OCI-LY7 (cell line): Measurements from ENCODE around the gene NDNF. TPM values are rescaled to one million over a fixed set of nuclear protein-coding genes. Genes with fewer than 3 reads are reported as not detected.

ENCODE experiments used
- BruUV-seq: library from RNA; stranded (reverse); fragments of 400-500 nt; replicated peaks from 2 replicates; lab custom pipeline; 2021; lab: Mats Ljungman, UMichigan
- CTCF ChIA-PET: fragments of 300-600 bp; sonication (Branson Sonifier 250); formaldehyde crosslinking; loops from one replicate; lab custom pipeline; 2022; ENCODE audit warnings: antibody characterized with exemption; ENCODE audit not compliant: unreplicated experiment; lab: Charles Lee
- POLR2A ChIA-PET: fragments of 300-600 bp; sonication (Branson Sonifier 250); formaldehyde crosslinking; loops from one replicate; lab custom pipeline; 2022; ENCODE audit warnings: antibody characterized with exemption; lab: Charles Lee
- DNase-seq: peaks from one replicate; pipeline ENCODE4 v3.0.0-alpha.2; 2015; ENCODE audit warnings: low spot score
- H2AFZ ChIP-seq: fragments of 200-600 bp; sonication (generic), shearing (Covaris generic); 2 replicates; pipeline ENCODE4 v1.6.1; 2014; ENCODE audit warnings: mild to moderate bottlenecking, antibody characterized with exemption, low read length, moderate library complexity
- H3K27ac ChIP-seq: fragments of 200-600 bp; sonication (generic); 2 replicates; pipeline ENCODE4 v1.5.1; 2014; ENCODE audit warnings: mixed run types, low read depth, mild to moderate bottlenecking, moderate library complexity, low read length, inconsistent platforms; ENCODE audit not compliant: poor library complexity, severe bottlenecking
- H3K36me3 ChIP-seq: fragments of 200-600 bp; sonication (generic); 2 replicates; pipeline ENCODE4 v1.6.1; 2014; ENCODE audit warnings: mild to moderate bottlenecking, antibody characterized with exemption, low read length, moderate library complexity, mixed read lengths; ENCODE audit not compliant: insufficient read depth
- H3K4me1 ChIP-seq: fragments of 200-600 bp; sonication (generic); 2 replicates; pipeline ENCODE4 v1.5.1; 2014; ENCODE audit warnings: mild to moderate bottlenecking, low read length; ENCODE audit not compliant: insufficient read depth, poor library complexity, severe bottlenecking
- H3K4me2 ChIP-seq: fragments of 200-600 bp; sonication (generic); 2 replicates; pipeline ENCODE4 v1.6.1; 2014; ENCODE audit warnings: mild to moderate bottlenecking, low read length
- H3K4me3 ChIP-seq: fragments of 200-600 bp; sonication (generic); 2 replicates; pipeline ENCODE4 v1.5.1; 2014; ENCODE audit warnings: mild to moderate bottlenecking, low read depth, low read length; ENCODE audit not compliant: poor library complexity, severe bottlenecking
- H3K79me2 ChIP-seq: fragments of 200-600 bp; sonication (generic); 2 replicates; pipeline ENCODE4 v1.6.1; 2016; ENCODE audit warnings: low read depth, mild to moderate bottlenecking, low read length, moderate library complexity, mixed read lengths; ENCODE audit not compliant: insufficient read depth
- H3K9me2 ChIP-seq: fragments of 200-600 bp; sonication (generic); 2 replicates; pipeline ENCODE4 v1.6.1; 2016; ENCODE audit warnings: mild to moderate bottlenecking, low read length, mixed read lengths; ENCODE audit not compliant: insufficient read depth
- H3K9me3 ChIP-seq: fragments of 200-600 bp; sonication (generic); 2 replicates; pipeline ENCODE4 v1.6.1; 2014; ENCODE audit warnings: mild to moderate bottlenecking, mixed run types, low read length, mixed read lengths
- H4K20me1 ChIP-seq: fragments of 200-600 bp; sonication (generic); 2 replicates; pipeline ENCODE4 v1.6.1; 2014; ENCODE audit warnings: mild to moderate bottlenecking, antibody characterized with exemption, low read length, moderate library complexity, mixed read lengths; ENCODE audit not compliant: insufficient read depth
- EZH2phosphoT487 ChIP-seq: fragments of 200-600 bp; sonication (generic); IDR thresholded peaks from 2 replicates; pipeline ENCODE4 v1.6.1; 2018; ENCODE audit warnings: low read depth, borderline replicate concordance, mild to moderate bottlenecking, mixed run types, antibody characterized with exemption, low read length, moderate library complexity, mixed read lengths
- intact Hi-C: fragments of 100-400 bp; cut with micrococcal nuclease; formaldehyde crosslinking; loops from one replicate; pipeline ENCODE4 v1.10.0; 2022; ENCODE audit not compliant: unreplicated experiment
- total RNA-seq, 2 experiments: library from RNA; depleted of rRNA in 1 of 2; stranded (reverse); fragments of >200 nt in 1 of 2; shearing (Covaris generic) in 1 of 2; gene quantifications; 2 replicates each; pipeline ENCODE4 v1.2.3, GENCODE V29; 2014 to 2022
- TF ChIP-seq, protein P1 (sequence below): fragments of 200-600 bp; sonication (generic); conservative IDR thresholded peaks from 2 replicates; pipeline ENCODE4 v1.5.1; 2014; ENCODE audit warnings: mild to moderate bottlenecking, antibody characterized with exemption, low read length, moderate library complexity, mixed read lengths

The NDNF gene
- total RNA-seq, 2 experiments from 2014 or later, result not detected

DNA sequence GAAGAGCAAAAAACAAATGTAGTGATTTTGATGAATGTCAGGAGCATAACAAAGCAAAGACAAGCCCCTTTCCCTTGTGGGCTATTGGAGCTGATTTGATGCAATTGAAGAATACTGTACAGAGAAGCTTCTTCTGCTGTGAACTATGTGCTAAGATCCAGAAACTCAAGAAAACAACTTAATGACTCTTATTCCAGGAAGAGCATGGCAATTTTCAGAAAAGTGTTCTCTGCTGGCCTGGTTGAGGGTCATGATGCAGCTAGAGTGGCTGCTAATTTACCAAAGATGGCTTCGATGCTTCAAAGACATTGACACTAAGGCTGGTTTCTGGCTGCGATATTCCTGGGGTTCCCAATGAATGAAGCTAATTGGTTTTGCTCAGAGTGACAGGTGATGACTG is 46.0 kb upstream of the NDNF start:
- Histone ChIP-seq H3K9me2 (no peaks in the 10 kb centered on the region), H3K4me1 (no peaks in the 10 kb centered on the region), H3K79me2 (no peaks in the 10 kb centered on the region), H3K9me3 (no peaks in the 10 kb centered on the region), H2AFZ (no peak overlapping the region), H3K4me2 (no peak overlapping the region), H4K20me1 (no peaks in the 10 kb centered on the region), H3K4me3 (no peak overlapping the region), H3K36me3 (no peaks in the 10 kb centered on the region), H3K27ac (no peak overlapping the region)
- no peak for DNase-seq
- no TSS peak for BruUV-seq
- intact Hi-C loops, result no loop called here
- ChIA-PET POLR2A (interaction anchor here (0.6 to 1.4 kb wide), 5 partner anchors 15 to 1414 kb away, joined by 3 to 5 read pairs (median 4); no protein-coding TSS in a partner anchor), CTCF (no interaction called here)
- TF ChIP-seq, protein P1, sequence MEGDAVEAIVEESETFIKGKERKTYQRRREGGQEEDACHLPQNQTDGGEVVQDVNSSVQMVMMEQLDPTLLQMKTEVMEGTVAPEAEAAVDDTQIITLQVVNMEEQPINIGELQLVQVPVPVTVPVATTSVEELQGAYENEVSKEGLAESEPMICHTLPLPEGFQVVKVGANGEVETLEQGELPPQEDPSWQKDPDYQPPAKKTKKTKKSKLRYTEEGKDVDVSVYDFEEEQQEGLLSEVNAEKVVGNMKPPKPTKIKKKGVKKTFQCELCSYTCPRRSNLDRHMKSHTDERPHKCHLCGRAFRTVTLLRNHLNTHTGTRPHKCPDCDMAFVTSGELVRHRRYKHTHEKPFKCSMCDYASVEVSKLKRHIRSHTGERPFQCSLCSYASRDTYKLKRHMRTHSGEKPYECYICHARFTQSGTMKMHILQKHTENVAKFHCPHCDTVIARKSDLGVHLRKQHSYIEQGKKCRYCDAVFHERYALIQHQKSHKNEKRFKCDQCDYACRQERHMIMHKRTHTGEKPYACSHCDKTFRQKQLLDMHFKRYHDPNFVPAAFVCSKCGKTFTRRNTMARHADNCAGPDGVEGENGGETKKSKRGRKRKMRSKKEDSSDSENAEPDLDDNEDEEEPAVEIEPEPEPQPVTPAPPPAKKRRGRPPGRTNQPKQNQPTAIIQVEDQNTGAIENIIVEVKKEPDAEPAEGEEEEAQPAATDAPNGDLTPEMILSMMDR, result no peak
- no peak for TF ChIP-seq EZH2phosphoT487

DNA sequence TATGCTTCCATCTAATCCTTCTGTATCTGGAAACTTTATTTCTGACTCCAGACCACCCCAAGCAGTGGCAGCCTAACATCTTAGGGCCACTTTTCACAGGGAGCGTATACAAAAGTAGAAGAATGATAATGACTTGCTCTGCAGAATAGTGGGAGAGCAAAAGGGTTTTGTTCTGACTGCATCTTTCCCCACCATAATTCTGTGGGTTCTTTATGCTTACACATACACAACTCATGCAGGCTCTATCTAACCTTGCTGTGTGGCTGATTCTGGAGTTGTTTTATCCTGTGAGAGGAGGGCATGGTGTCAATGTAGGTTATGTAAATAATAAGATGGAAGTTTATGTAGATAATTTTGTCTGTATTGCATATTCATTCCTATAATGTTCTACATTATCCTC is 42.4 kb upstream of the NDNF start:
- POLR2A ChIA-PET, result no interaction called here
- H3K27ac ChIP-seq, result no peak overlapping the region
- H2AFZ ChIP-seq, result no peak overlapping the region
- H3K79me2 ChIP-seq, result no peaks in the 10 kb centered on the region
- H3K9me2 ChIP-seq, result no peaks in the 10 kb centered on the region
- no TSS peak for BruUV-seq
- DNase-seq, result no peak
- H3K4me3 ChIP-seq, result no peak overlapping the region
- intact Hi-C loops, result no loop called here
- H3K36me3 ChIP-seq, result no peaks in the 10 kb centered on the region
- TF ChIP-seq EZH2phosphoT487, result no peak
- TF ChIP-seq, protein P1, result no peak
- H3K4me2 ChIP-seq, result no peak overlapping the region
- CTCF ChIA-PET, result no interaction called here
- no peaks in the 10 kb centered on the region for H3K9me3 ChIP-seq
- no peaks in the 10 kb centered on the region for H4K20me1 ChIP-seq
- no peaks in the 10 kb centered on the region for H3K4me1 ChIP-seq

DNA sequence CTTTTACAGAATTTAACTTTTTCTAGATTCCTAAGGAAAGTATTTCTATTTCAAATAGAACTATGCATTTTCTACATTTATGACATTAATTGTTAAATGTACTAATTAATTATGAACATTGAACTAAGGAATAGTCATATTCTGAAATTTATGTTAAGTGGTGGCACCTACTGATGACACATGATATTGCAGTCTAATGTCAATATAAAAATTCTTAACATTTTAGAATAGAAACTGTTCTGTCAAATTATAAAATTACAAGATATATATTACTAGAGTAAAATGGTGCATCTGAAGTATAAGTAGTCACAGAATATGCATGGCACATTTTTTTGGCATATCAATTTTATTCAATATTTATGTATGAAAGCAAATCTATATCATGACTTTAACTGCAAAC is 40.2 kb upstream of the NDNF start:
- ChIA-PET CTCF (no interaction called here), POLR2A (no interaction called here)
- TF ChIP-seq EZH2phosphoT487, result no peak
- TF ChIP-seq, protein P1, result peak; percentile 80
- no peak overlapping the region for H3K27ac ChIP-seq
- intact Hi-C loops, result no loop called here
- no peaks in the 10 kb centered on the region for H3K4me1 ChIP-seq
- DNase-seq, result no peak
- no peaks in the 10 kb centered on the region for H3K79me2 ChIP-seq
- H3K9me2 ChIP-seq, result no peaks in the 10 kb centered on the region
- no peak overlapping the region for H3K4me2 ChIP-seq
- H2AFZ ChIP-seq, result no peak overlapping the region
- H3K9me3 ChIP-seq, result no peaks in the 10 kb centered on the region
- H3K4me3 ChIP-seq, result no peak overlapping the region
- no peaks in the 10 kb centered on the region for H4K20me1 ChIP-seq
- BruUV-seq, result no TSS peak
- no peaks in the 10 kb centered on the region for H3K36me3 ChIP-seq
